ENCODE results near the gene ZFYVE28.
"Not testable (repeated sequence)": the region's sequence is repeated elsewhere in the genome, so short reads cannot be mapped to it uniquely, and the experiment has no call there.

ZFYVE28 gene

DNA sequence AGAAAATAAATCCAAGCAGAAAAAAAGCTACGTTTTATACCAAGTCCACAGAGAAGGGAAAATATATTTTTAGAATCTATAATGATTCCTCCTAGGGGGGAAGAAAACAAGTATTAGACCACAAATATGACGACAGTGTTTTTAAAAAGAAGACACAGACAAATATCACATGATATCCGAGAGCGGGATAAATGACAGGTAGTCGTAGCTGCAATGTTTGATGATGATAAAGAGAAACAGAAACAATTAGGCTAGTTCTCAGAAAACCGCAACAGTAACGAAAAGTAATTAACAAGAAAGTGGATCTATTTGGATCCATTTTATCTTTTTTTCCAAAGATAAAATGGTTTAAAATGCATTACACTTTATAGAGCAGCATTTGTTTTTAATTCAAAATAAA, 177.4 kb downstream of the ZFYVE28 start:
- no peak for TF ChIP-seq CTCF (IDR thresholded peaks at IDR 0.05; ENCODE audit: low read depth, low read length)
- in situ Hi-C loops (cut with HindIII; ENCODE audit: low sequenced_read_pairs): no loop called here
- H3K4me3 ChIP-seq (ENCODE audit: low read depth, low read length): peak overlapping the region; percentile 90
- no peak for DNase-seq (ENCODE audit: low read depth, low spot score)

- in situ Hi-C loops (cut with HindIII; ENCODE audit: low sequenced_read_pairs): no loop called here
- H3K4me3 ChIP-seq (ENCODE audit: low read depth, low read length): no peak overlapping the region
- no peak for DNase-seq (ENCODE audit: low read depth, low spot score)
- no peak for TF ChIP-seq CTCF (IDR thresholded peaks at IDR 0.05; ENCODE audit: low read depth, low read length)
Measured at GRCh38 chr4:2236944-2237666, 181.3 kb downstream of the ZFYVE28 start.

DNA sequence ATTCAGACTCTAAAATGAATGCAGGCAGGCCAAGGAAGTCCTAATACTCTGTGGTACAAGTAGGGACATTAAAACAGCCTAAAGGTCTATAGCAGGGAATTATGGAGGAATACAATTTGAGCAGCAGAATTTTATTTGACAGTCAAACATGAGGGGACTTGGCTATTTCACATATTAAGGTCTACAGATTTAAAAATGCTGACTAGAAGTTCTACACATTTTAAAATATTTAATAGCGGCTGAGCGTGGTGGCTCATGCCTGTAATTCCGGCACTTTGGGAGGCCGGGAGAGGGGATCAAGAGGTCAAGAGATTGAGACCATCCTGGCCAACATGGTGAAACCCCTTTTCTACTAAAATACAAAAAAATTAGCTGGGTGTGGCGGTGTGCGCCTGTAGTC, 187.4 kb downstream of the ZFYVE28 start:
- in situ Hi-C loops (cut with HindIII; ENCODE audit: low sequenced_read_pairs): no loop called here
- no peak for DNase-seq (ENCODE audit: low read depth, low spot score)
- TF ChIP-seq CTCF (IDR thresholded peaks at IDR 0.05; ENCODE audit: low read depth, low read length): no peak
- H3K4me3 ChIP-seq (ENCODE audit: low read depth, low read length): no peak overlapping the region

GRCh38 chr4:2226261-2226660, 192.2 kb downstream of the ZFYVE28 start:
- in situ Hi-C loops (cut with HindIII; ENCODE audit: low sequenced_read_pairs): no loop called here
- no peak overlapping the region for H3K4me3 ChIP-seq (ENCODE audit: low read depth, low read length)
- no peak for TF ChIP-seq CTCF (IDR thresholded peaks at IDR 0.05; ENCODE audit: low read depth, low read length)
- DNase-seq (ENCODE audit: low read depth, low spot score): no peak

DNA sequence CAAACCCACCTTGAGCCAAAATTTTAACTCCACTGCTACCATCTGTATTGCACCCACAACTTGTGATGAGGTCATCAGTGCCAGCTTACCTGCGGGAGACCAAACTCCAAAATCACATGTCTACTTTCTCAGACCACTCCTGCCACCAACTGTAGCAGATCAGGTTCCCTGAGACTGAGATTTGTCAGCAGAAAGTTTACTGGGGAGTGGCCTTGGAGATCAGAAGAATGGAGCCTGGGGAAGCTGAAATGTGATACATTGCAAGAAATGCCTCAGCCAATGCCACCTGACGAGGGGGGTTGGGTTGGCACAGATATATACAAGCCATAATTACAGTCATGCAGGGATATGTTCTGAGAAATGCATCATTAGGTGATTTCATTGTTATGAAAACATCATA, 195.6 kb downstream of the ZFYVE28 start:
- in situ Hi-C loops (cut with HindIII; ENCODE audit: low sequenced_read_pairs): no loop called here
- DNase-seq (ENCODE audit: low read depth, low spot score): no peak
- TF ChIP-seq CTCF (IDR thresholded peaks at IDR 0.05; ENCODE audit: low read depth, low read length): no peak
- H3K4me3 ChIP-seq (ENCODE audit: low read depth, low read length): no peak overlapping the region

GRCh38 chr4:2221378-2221777, 197.1 kb downstream of the ZFYVE28 start:
- DNase-seq (ENCODE audit: low read depth, low spot score); H3K4me3 ChIP-seq (ENCODE audit: low read depth, low read length); in situ Hi-C loops (cut with HindIII; ENCODE audit: low sequenced_read_pairs): not testable (repeated sequence)

GRCh38 chr4:2220016-2220630, 198.3 kb downstream of the ZFYVE28 start:
- in situ Hi-C loops (cut with HindIII; ENCODE audit: low sequenced_read_pairs): no loop called here
- TF ChIP-seq CTCF (IDR thresholded peaks at IDR 0.05; ENCODE audit: low read depth, low read length): peak; percentile 95
- no peak overlapping the region for H3K4me3 ChIP-seq (ENCODE audit: low read depth, low read length)
- DNase-seq (ENCODE audit: low read depth, low spot score): peak; percentile 67
